NOMO-1 treated with DMSO at 0.1 percent for 48 hours (cell line): ENCODE measurements around the gene TUT4.
A peak's percentile ranks its signal among the peaks of the same experiment; 100 is the strongest.

Experiments
- DNase-seq: peaks from one replicate; lab custom pipeline; 2025; ENCODE audit not compliant: unreplicated experiment; lab: John Stamatoyannopoulos, UW

The TUT4 gene

DNA sequence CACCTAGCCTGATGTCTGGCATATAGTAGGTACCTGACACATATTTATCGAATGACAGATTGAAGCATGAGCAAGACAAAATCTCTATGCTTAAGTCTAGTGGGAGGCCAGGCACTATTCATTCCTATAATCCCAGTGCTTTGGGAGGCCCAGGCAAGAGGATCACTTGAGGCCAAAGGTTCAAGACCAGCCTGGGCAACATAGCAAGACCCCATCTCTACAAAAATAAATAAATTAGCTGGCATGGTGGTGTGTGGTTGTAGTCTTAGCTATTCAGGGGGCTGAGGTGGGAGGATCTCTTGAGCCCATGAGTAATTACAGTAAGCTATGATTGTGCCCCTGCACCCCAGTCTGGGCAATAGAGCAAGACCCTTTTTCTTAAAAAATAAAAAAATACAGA is 23.2 kb upstream of the TUT4 start:
- DNase-seq: no peak

DNA sequence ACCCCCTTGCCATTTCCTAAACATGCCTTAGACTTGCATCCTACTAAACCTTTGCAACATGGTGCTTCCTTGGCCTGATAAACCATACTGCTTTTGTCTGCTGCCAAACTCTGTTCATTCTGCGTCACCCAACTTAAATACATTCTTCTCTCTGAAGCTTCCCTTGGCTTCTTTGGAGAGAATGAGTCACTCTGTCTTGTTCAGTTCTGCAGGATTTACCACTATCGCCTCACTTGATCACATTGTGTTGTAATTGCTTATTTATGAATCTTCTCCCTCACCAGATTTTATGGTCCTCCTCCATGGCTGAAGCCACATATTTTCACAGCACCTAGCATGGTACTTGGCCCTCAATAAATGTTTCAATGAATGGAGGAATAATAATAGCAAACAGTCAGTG is 21.7 kb upstream of the TUT4 start:
- peak; percentile 89 for DNase-seq

DNA sequence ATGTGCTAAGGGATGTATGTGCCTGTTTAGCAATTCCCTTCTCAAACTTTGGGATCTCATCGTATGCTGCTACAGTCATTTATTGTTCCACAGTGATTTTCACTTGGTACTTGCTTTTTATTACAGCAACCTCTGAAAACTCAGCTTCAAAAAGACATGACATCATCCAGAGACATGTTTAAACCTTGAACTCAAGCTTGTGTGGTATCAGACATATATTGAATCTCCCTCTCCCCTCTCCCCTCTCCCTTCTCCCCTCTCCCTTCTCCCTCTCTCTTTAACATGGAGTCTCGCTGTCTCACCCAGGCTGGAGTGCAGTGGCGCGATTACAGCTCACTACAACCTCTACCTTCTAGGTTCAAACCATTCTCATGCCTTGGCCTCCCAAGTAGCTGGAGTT is 19.5 kb upstream of the TUT4 start:
- no peak for DNase-seq

DNA sequence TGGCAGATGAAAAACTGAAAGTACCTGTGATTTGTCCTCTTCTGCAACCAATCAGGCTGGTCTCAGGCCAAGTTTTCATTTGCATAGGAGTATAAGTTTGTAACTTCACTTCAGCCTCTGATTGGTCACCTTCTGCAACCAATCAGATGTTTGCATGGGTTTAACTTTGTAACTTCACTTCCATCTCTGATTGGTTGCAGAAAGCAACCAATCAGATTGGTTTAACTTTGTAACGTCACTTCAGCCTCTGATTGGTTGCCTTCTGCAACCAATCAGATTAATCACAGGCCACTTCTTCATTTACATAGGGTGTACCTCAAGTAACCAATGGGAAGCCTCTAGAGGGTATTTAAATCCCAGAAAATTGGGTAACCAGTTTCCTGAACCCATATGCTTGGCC is 18.9 kb upstream of the TUT4 start:
- DNase-seq: no peak

DNA sequence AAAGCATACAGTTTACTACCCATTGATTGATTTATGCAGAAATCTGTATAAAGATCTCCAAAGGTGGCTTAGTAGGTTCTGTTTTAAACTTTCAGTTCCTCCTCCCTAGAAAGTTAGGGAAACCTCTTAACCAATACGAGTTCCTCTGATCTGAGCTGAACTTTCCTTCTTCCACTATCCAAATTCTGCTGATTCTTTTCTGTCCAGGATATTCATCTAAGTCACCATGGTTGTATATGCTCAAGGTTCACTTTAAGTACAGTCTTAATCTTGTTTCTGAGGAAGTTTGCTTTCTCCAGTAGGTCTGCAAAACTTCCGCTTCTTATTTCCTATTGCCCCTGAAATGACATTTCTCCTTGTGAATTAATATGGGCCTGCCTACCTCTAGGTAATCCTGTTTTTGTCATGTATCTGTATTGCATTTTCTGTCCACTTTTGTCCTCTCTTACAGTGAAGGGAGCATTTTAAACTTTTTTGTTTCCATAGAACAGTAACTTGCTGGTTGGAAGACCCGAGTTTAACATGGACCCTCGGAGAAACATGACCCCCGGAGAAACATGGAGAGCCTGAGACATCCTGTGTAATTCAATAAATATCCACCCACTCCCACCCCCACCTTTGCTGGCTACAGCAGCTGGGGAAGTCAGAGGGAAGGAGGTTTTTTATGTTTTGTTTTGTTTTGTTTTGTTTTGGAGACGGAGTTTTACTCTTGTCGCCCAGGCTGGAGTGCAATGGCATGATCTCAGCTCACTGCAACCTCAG is 16.7 kb upstream of the TUT4 start:
- DNase-seq: peak; percentile 85

DNA sequence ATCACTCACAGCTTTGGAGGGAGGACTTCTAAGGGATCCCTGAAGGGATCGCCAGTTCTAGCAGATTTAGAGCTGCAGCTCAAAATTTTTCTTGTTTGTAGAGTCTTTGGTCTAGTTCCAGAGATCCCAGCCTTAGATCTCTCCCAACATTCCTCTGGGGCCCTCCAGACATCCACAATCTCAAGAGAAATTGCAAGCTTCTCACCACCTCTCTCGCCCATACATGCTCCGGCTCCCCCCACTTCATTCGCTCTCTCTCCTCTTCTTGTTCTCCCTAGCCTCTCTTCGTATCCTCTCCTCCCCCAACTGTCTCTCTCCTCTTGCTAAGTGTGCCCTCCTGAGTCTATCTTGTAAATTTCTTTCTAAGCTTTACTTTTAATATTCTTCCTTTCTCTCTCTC is 15.1 kb upstream of the TUT4 start:
- DNase-seq: no peak

DNA sequence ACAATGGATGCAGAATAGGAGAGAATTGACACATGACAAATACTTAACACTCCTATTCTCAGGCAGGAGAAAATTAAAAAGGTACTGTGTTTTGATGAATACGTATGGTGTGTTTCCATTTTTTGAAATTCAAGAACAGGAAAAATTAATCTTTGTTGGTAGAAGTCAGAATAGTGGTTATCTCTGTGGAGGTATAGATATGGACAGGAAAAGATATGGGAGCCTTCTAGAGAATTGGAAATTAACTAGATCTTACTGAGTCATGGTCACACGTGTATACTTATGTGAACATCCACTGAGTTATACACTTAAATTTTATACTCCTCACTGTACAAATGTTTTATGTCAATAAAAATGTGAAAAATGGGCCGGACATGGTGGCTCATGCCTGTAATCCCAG is 9.9 kb upstream of the TUT4 start:
- DNase-seq: no peak

DNA sequence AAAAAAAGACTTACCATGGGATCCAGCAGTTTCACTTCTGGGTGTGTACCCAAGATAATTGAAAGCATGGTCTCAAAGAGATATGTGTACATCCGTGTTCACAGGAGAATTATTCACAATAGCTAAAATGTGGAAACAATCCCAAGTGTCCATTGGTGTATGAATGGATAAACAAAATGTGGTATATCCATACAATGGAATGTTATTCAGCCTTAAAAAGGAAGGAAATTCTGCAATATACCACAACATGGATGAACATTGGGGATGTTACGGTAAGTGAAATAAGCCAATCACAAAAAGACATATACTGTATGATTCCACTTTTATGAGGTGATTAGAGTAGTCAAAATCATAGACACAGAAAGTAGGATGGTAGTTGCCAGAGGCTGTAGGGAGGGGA is 7.0 kb upstream of the TUT4 start:
- DNase-seq: peak; percentile 38

DNA sequence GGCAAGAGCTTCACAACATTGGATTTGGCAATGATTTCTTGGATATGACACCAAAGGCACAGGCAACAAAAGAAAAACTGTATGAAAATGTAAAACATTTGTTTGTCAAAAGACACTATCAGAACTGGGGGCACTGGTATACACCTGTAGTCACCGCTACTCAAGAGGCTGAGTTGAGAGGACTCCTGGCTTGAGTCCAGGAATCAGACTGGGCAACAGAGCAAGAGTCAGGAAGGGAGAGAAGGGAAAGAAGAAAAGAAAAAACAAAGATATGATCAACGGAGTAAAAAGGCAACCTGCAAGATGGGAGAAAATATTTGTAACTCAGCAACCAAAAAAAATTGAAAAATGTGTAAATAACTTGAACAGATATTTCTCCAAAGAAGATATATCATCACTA is 6.0 kb upstream of the TUT4 start:
- DNase-seq: no peak

DNA sequence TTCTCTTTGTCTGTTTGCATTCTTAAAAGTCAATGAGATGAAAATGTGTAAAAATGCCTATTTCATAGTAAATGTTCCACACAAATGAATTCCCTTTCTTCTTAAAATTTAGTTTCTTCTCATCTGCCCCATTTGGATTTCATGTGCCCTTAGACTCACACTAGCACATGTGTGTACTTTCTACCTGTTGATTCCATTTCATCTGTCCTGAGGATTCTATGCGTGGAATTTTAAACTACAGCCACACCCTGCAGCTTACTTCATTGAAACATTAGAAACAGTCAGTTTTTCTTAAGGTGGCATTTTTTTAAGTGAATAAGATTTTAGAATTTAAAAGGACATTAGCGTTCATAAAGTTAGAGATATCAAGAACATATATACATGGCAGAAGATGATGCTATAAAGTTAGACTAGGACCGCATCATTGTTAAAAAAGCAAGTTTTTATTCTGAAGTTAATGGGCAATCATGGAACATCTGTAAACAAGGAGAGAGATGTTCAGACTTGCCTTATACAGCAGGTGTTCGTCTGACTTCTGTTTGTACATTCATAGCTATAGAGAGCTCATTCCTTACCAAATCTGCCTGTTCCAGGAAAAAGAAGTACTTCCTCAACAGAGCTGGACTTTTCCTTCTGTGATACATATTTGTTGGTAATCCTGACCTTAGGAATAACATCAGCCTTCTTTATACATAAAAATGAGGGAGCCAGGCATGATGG is 3.9 kb upstream of the TUT4 start:
- no peak for DNase-seq

DNA sequence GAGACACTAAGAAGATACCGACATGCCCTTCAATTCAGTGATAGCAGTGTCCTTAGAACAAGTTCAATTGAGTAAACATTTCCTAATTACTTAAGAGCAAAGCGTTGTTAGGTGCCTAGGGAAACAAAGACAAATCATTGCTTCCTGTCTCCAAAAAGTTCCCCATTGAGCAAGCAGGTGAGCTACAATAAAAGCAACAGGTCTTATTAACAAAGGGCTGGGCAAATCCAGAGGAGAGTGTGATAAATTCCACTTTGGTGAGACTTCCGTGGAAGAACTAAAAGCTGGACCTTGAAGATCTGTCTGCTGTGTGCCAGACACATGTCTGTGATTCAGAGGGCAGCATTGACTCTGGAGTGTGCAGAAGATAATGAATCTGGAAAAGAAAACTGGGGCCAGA is 1.9 kb upstream of the TUT4 start:
- peak; percentile 39 for DNase-seq

DNA sequence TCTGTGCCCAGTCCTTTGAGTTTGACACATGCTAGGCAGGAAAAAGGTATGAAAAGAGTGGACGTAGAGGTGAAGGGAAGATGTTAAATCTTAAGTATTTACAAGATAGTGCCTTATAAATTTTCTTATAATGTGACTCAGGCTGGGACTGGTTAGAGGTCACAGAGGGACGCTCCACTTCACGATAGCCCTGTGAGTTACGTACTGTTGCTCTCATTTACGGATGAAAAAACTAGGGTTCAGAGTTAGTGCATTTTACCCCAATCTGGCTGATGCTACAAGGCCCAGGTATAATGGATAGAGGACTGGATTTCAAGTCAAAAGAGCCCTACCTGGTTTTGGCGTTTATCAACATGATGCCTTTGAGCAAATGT is 1.4 kb upstream of the TUT4 start:
- DNase-seq: no peak

DNA sequence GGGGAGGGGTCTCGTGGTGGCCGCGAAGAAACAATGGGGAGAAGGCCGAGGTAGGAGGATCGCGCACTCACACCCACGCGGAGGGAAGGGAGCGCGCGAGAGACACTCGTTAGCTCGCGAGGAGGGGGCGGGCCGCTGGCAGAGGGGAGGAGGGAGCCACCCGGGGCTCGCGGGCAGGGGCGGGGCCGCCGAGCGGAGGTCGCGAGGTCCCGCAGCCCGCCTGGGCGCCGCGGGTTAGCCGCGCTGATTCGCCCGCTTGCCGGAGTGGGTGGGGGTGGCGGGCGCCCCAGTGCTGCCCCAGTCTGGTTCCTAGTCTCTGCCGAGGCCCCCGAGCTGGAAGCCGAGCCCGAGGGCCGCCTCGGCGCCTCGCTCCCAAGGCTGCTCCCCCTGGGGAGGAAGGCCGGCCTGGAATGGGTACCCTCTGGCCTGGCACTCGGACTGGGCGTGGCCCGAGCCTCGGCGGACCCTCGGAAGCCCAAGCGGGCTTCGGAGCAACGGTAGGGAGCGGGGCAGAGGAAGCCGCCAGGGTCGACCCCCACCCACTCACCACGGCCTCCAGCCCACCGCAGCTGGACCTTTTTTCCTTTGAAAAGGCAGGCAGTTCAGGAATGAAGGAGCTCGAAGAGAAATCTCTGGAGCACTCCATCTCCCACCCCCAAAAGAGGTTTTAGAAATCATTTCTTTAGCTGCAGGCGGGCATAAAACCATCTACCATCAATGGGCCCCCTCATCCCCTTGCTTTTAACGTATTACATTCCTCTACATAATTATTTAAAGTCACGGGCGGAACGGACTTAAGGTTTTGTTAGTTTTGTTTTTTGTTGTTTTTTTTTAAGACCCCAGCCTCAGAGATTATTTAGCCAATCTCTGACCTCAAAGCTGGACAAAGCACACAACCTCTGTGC is 722 bp upstream of the TUT4 start:
- DNase-seq: peak; percentile 79

DNA sequence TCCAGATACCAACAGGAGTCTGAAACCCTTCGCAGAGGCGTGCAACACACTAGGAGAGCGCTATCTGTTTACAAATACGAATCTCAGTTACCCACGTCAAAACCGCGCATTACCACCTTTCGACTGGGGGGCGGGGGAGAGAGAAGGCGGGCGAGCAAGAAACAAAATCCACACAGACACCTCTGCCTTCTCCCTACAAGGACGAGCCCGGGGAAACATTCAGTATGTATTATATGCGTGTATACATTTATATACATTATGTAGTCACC is 722 bp downstream of the TUT4 start:
- DNase-seq: peak; percentile 53

DNA sequence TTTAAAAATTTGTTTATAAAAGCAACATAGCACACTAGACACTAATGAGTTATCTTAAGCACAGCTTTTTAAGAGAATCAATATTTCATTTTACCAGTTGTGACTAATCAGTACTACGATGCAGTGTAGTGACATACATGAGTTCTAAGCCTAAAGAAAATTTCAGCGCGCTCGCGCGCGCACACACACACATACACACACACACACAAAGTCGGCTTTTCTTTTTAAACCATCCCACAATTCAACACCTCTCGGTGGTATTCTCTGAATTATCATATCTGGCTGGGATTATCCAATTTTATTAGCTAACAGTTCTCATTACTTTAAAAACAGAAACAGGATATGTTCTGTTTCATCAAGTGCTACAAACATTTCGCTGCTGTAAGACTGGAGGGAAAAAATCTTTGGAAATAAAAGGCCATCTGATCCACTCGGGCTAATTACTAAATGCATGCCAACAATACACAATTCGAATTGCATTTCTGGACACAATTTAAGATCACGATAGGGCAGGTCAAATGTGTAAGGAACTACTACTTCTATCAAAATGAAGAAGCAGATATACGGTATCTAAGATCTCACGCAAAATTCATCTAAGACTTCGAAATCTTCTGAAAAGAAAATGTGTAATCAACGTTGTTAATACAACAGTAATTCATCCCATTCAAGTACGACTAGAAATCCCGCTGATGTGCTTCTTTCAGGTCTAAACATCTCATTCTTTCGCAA is 1.2 kb downstream of the TUT4 start:
- DNase-seq: peak; percentile 43

DNA sequence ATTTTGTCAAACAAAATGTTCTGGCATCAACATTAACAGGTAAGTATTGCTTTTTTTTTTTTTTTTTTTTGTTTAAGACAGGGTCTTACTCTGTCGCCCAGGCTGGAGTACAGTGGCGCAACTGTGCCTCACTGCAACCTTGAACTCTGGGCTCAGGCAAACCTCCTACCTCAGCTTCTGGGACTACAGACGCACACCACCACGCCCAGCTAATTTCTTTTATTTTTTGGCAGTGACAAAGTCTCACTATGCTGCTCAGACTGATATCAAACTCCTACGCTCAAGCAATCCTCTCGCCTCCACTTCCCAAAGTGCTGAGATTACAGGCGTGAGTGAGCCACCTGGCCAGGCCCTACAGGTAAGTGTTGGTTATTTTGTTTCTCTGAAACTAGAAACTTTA is 2.4 kb downstream of the TUT4 start:
- no peak for DNase-seq

DNA sequence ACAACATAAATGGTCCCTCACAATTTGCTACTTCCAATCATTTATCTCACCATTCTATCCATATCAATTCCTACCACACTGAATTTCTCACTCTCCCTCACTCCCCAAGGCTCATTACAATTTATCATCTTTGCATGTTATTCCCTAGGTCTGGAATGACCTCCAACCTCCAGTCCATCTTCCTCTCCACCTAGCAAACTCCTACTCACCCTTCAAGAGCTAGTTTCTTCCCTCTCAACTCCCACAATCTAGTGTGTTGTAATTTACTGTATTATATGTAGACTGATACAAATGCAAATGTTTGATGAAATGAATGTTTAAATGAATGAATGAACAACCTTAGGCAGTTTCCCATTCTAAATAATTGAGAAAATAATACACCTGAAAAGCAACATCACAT is 3.6 kb downstream of the TUT4 start:
- DNase-seq: no peak

DNA sequence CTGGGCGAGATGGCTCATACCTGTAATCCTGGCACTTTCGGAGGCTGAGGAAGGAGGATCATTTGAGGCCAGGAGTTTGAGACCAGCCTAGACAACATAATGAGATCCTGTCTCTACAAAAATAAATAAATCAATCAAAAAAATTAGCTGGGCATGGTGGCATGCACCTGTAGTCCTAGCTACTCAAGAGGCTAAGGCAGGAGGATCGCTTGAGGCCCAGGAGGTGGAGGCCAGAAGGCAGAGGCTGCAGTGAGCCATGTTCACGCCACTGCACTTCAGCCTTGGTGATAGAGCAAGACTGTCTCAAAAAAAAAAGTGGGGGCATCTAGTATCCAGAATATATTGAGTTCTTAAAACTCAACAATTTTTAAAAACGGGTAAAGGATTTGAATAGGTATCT is 6.0 kb downstream of the TUT4 start:
- DNase-seq: no peak

DNA sequence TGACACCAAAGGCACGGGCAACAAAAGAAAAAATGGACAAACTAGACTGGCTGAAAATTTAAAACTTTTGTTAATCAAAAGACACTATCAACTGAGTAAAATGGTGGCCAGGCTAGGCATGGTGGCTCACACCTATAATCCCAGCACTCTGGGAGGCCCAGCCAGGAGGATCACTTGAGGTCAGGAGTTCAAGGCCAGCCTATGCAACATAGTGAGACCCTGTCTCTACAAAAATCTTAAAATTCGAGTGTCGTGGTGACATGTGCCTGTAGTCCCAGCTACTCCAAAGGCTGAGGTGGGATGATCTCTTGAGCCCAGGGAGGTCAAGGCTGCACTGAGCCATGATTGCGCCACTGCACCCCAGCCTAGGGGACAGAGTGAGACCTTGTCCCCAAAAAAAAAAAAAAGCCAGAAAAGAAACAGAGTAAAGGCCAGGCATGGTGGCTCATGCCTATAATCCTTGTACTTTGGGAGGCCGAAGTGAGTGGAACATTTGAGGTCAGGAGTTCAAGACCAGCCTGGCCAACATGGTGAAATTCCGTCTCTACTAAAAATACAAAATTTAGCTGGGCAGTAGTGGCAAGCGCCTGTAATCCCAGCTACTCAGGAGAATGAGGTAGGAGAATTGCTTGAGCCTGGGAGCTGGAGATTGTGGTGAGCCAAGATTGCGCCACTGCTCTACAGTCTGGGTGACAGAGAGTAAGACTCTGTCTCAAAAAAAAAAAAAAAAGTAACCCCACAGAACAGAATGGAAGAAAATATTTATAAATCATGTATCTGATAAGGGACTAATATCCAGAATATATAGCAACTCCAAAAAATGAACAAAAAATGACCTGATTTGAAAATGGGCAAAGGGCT is 8.0 kb downstream of the TUT4 start:
- DNase-seq: no peak

DNA sequence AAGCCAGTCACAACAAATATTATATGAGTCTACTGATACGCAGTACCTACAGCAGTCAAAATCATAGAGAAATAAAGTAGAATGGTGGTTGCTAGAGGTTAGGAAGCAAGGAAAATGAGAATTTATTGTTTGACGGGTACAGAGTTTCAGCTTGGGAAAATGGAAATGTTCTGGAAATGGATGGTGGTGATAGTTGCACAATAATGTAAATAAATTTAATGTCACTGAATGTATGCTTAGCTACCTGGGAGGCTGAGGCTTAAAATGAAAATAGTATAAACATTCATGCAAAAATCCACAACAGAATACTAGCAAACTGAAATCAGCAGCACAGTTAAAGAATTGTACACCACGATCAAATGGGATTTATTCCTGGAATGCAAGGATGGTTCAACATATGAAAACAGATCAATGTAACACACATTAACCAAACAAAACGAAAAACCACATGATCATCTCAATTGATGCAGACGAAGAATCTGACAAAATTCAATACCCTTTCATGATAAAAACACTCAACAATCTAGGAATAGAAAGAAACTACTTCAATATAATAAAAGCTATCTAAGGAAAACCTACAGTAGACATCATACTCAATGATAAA is 10.7 kb downstream of the TUT4 start:
- DNase-seq: no peak
